WERI-Rb-1 (cell line): Measurements from ENCODE around the gene SLC25A25.

ENCODE experiments used
- DNase-seq: peaks from one replicate; pipeline ENCODE4 v3.0.0-alpha.2; 2020
- H3K27ac ChIP-seq: fragments of 250-450 bp; sonication (Bioruptor Pico); 2 replicates; pipeline ENCODE4 v1.5.1; 2020; ENCODE audit warnings: mild to moderate bottlenecking, moderate library complexity
- H3K27me3 ChIP-seq: fragments of 250-450 bp; sonication (Bioruptor Pico); 2 replicates; pipeline ENCODE4 v1.5.1; 2021; ENCODE audit warnings: mild to moderate bottlenecking, low read depth, moderate library complexity; ENCODE audit not compliant: insufficient read depth, severe bottlenecking
- H3K36me3 ChIP-seq: fragments of 250-450 bp; sonication (Bioruptor Pico); 2 replicates; pipeline ENCODE4 v1.5.1; 2020; ENCODE audit warnings: mild to moderate bottlenecking, moderate library complexity
- H3K4me3 ChIP-seq: 2 replicates; pipeline ENCODE4 v1.5.1; 2011; ENCODE audit warnings: low read depth, mild to moderate bottlenecking, control low read depth, low read length
- H3K9me3 ChIP-seq: fragments of 250-450 bp; sonication (Bioruptor Pico); 2 replicates; pipeline ENCODE4 v1.5.1; 2021; ENCODE audit warnings: mild to moderate bottlenecking, moderate library complexity; ENCODE audit not compliant: severe bottlenecking
- CTCF ChIP-seq: IDR thresholded peaks from 2 replicates; pipeline ENCODE4 v1.5.1; 2011; ENCODE audit warnings: low read depth, mild to moderate bottlenecking, control low read depth, inconsistent platforms, low read length

Gene SLC25A25

GRCh38 chr9:128153947-128154695 is 86.1 kb downstream of the SLC25A25 start:
- no peak for DNase-seq
- Histone ChIP-seq H3K4me3 (no peak overlapping the region), H3K9me3 (no peaks in the 10 kb centered on the region), H3K27me3 (no peaks in the 10 kb centered on the region), H3K36me3 (no peaks in the 10 kb centered on the region), H3K27ac (no peak overlapping the region)
- no peak for TF ChIP-seq CTCF

GRCh38 chr9:128155736-128156500 is 87.9 kb downstream of the SLC25A25 start:
- no peak for TF ChIP-seq CTCF
- no peaks in the 10 kb centered on the region for H3K27me3 ChIP-seq
- H3K4me3 ChIP-seq, result no peak overlapping the region
- no peak overlapping the region for H3K27ac ChIP-seq
- H3K36me3 ChIP-seq, result no peaks in the 10 kb centered on the region
- no peaks in the 10 kb centered on the region for H3K9me3 ChIP-seq
- no peak for DNase-seq
